ENCODE results near the gene ARHGAP9. TPM values are rescaled to one million over a fixed set of nuclear protein-coding genes. Genes with fewer than 3 reads are reported as not detected.
A peak's percentile ranks its signal among the peaks of the same experiment; 100 is the strongest.

The ARHGAP9 gene
- polyA plus RNA-seq, 1 of the 3 experiments (the other 2 are of a cell fraction) = 0.66 TPM

DNA sequence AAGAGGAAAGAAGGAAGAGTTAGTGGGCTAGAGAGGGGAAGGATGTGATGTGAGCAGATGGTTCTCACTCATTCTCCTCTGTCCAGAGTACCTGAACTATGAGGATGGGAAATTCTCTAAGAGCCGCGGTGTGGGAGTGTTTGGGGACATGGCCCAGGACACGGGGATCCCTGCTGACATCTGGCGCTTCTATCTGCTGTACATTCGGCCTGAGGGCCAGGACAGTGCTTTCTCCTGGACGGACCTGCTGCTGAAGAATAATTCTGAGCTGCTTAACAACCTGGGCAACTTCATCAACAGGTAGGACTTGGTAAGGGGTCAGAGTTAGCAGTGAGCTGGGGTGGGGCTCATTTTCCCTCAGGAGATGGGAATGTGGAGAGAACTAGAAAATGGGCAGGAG is 33.0 kb upstream of the ARHGAP9 start:
- H3K4me2 ChIP-seq = no peak overlapping the region
- H3K9me3 ChIP-seq = no peaks in the 10 kb centered on the region
- WGBS (ENCODE audit: low lambda C conversion rate) = 71% methylated on average over 5 of the region's 6 CpGs
- peaks cover 18% of the 10 kb centered on the region for H4K20me1 ChIP-seq (ENCODE audit: insufficient read depth)
- no peaks in the 10 kb centered on the region for H3K9me2 ChIP-seq
- peaks cover 48 to 67% of the 10 kb centered on the region in 2 experiments for H3K36me3 ChIP-seq (replicated peaks in 1 of 2; ENCODE audit: control insufficient read depth in 1 of 2, insufficient read depth in 2 of 2, low read length in 1 of 2)
- no peak overlapping the region for H3K9ac ChIP-seq
- TF ChIP-seq, protein P1, sequence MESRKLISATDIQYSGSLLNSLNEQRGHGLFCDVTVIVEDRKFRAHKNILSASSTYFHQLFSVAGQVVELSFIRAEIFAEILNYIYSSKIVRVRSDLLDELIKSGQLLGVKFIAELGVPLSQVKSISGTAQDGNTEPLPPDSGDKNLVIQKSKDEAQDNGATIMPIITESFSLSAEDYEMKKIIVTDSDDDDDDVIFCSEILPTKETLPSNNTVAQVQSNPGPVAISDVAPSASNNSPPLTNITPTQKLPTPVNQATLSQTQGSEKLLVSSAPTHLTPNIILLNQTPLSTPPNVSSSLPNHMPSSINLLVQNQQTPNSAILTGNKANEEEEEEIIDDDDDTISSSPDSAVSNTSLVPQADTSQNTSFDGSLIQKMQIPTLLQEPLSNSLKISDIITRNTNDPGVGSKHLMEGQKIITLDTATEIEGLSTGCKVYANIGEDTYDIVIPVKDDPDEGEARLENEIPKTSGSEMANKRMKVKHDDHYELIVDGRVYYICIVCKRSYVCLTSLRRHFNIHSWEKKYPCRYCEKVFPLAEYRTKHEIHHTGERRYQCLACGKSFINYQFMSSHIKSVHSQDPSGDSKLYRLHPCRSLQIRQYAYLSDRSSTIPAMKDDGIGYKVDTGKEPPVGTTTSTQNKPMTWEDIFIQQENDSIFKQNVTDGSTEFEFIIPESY (IDR thresholded peaks at IDR 0.05; ENCODE audit: borderline replicate concordance, low read depth) = no peak
- TF ChIP-seq, protein P2, sequence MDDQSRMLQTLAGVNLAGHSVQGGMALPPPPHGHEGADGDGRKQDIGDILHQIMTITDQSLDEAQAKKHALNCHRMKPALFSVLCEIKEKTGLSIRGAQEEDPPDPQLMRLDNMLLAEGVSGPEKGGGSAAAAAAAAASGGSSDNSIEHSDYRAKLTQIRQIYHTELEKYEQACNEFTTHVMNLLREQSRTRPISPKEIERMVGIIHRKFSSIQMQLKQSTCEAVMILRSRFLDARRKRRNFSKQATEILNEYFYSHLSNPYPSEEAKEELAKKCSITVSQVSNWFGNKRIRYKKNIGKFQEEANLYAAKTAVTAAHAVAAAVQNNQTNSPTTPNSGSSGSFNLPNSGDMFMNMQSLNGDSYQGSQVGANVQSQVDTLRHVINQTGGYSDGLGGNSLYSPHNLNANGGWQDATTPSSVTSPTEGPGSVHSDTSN (IDR thresholded peaks at IDR 0.05) = no peak
- TF ChIP-seq POLR2AphosphoS5 (IDR thresholded peaks at IDR 0.05; ENCODE audit: low read depth, low read length) (no peak), TEAD4 (IDR thresholded peaks at IDR 0.05; ENCODE audit: borderline replicate concordance, insufficient read depth) (no peak), ELF1 (IDR thresholded peaks at IDR 0.05) (no peak), GABPA (IDR thresholded peaks at IDR 0.05; ENCODE audit: low read depth) (no peak), NRF1 (IDR thresholded peaks at IDR 0.05; ENCODE audit: low read depth, low read length) (no peak), MXI1 (IDR thresholded peaks at IDR 0.05; ENCODE audit: low read depth, low read length) (no peak), RCOR1 (IDR thresholded peaks at IDR 0.05; ENCODE audit: low read length) (no peak), EP300 (IDR thresholded peaks at IDR 0.05; ENCODE audit: borderline replicate concordance in 1 of 2, low read depth in 1 of 2, low read length in 1 of 2) (no peak), SIN3A (IDR thresholded peaks at IDR 0.05; ENCODE audit: borderline replicate concordance, low read depth, low read length) (no peak), YY1 (IDR thresholded peaks at IDR 0.05; ENCODE audit: low read depth) (no peak), FOXJ3 (CRISPR knock-in tag; IDR thresholded peaks at IDR 0.05) (no peak), CHD2 (IDR thresholded peaks at IDR 0.05; ENCODE audit: low read length, partially characterized antibody) (no peak)
- peaks cover 11% of the 10 kb centered on the region for H3K79me2 ChIP-seq (ENCODE audit: insufficient read depth)
- H3F3A ChIP-seq (replicated peaks; ENCODE audit: insufficient read depth) = peaks cover 42% of the 10 kb centered on the region
- ChIA-PET CTCF (no interaction called here), POLR2A (interaction anchor here (0.7 to 1.0 kb wide), 3 partner anchors 11 to 773 kb away, joined by 3 to 4 read pairs (median 3); no protein-coding TSS in a partner anchor)
- no peak for DNase-seq
- no peak overlapping the region for H2AFZ ChIP-seq (ENCODE audit: low read depth)
- H3K4me1 ChIP-seq (ENCODE audit: control insufficient read depth in 1 of 2, insufficient read depth in 2 of 2, low read depth in 1 of 2, low read length in 1 of 2) = peaks cover 0 to 5% of the 10 kb centered on the region in 2 experiments; a peak in 2 of 4 replicates
- H3K27ac ChIP-seq (ENCODE audit: low read depth in 2 of 2, low read length in 1 of 2) = peak overlapping the region in 1 of 2 experiments; percentile 17; a peak in 1 of 4 replicates
- H3K27me3 ChIP-seq (ENCODE audit: insufficient read depth) = no peaks in the 10 kb centered on the region
- H3K4me3 ChIP-seq (ENCODE audit: low read depth in 2 of 2, low read length in 1 of 2) = no peak overlapping the region

Data from SK-N-SH (cell line).